ENCODE measurements around the gene NOL4L. TPM values are rescaled to one million over a fixed set of nuclear protein-coding genes. Genes with fewer than 3 reads are reported as not detected.

The NOL4L gene
- polyA plus RNA-seq, 2 of the 4 experiments (the other 2 are of a cell fraction), result 9.5 to 11.8 TPM

- ATAC-seq (no peak), DNase-seq (ENCODE audit: low read depth in 1 of 2, low spot score in 1 of 2) (no peak), FAIRE-seq (no peak)
- no peak overlapping the region for H3K4me2 ChIP-seq
- H3K27ac ChIP-seq, result no peak overlapping the region
- POLR2A ChIA-PET, result no interaction called here
- H3K9me3 ChIP-seq, result no peaks in the 10 kb centered on the region
- WGBS (ENCODE audit: missing lambda C conversion rate), result 92% methylated on average over 7 of the region's 7 CpGs
- H3K4me1 ChIP-seq, result 0 out of 3 replicates have a peak, but pooled peaks cover 3% of the 10 kb centered on the region
- TF ChIP-seq HMGXB4 (CRISPR knock-in tag; IDR thresholded peaks at IDR 0.05; ENCODE audit: borderline replicate concordance) (no peak), TFCP2L1 (CRISPR knock-in tag; IDR thresholded peaks at IDR 0.05) (no peak), E2F6 (IDR thresholded peaks at IDR 0.05; ENCODE audit: borderline replicate concordance, low read depth) (no peak), BHLHE40 (IDR thresholded peaks at IDR 0.05; ENCODE audit: low read depth, low read length) (no peak), CBX2 (IDR thresholded peaks at IDR 0.05; ENCODE audit: borderline replicate concordance, low read depth) (no peak), ZSCAN20 (CRISPR knock-in tag; IDR thresholded peaks at IDR 0.05) (no peak), NR3C1 (IDR thresholded peaks at IDR 0.05) (no peak), EHMT2 (IDR thresholded peaks at IDR 0.05; ENCODE audit: low read depth) (no peak), ATOH8 (CRISPR knock-in tag; IDR thresholded peaks at IDR 0.05; ENCODE audit: low read depth) (no peak), CEBPB (IDR thresholded peaks at IDR 0.05) (no peak), PHF8 (IDR thresholded peaks at IDR 0.05; ENCODE audit: borderline replicate concordance, low read depth) (no peak), HDAC2 (IDR thresholded peaks at IDR 0.05) (no peak), PBX3 (IDR thresholded peaks at IDR 0.05) (no peak), EHF (CRISPR knock-in tag; IDR thresholded peaks at IDR 0.05) (no peak), ESRRA (IDR thresholded peaks at IDR 0.05; ENCODE audit: borderline replicate concordance, low read length) (no peak), ZC3H11A (IDR thresholded peaks at IDR 0.05) (no peak), MAZ (IDR thresholded peaks at IDR 0.05; ENCODE audit: borderline replicate concordance, low read depth, low read length) (no peak), RAD21 (conservative IDR thresholded peaks at IDR 0.05 in 1 of 2, IDR thresholded peaks at IDR 0.05 in 1 of 2) (no peak)
- H3K4me3 ChIP-seq, result no peak overlapping the region
- CTCF ChIA-PET, result interaction anchor here (1.0 to 27.6 kb wide), 4 partner anchors 10 to 143 kb away, joined by 3 to 670 read pairs (median 17); no protein-coding TSS in a partner anchor
Observed at GRCh38 chr20:32532246-32532645, 52.9 kb downstream of the NOL4L start.

GRCh38 chr20:32528905-32529670, 56.0 kb downstream of the NOL4L start:
- ATAC-seq (no peak), FAIRE-seq (no peak), DNase-seq (ENCODE audit: low read depth in 1 of 2, low spot score in 1 of 2) (no peak)
- no peaks in the 10 kb centered on the region for H3K9me3 ChIP-seq
- no peak overlapping the region for H3K4me2 ChIP-seq
- no peak overlapping the region for H3K27ac ChIP-seq
- POLR2A ChIA-PET, result no interaction called here
- WGBS (ENCODE audit: missing lambda C conversion rate), result 80% methylated on average over 13 of the region's 13 CpGs
- no peak overlapping the region for H3K4me3 ChIP-seq
- H3K4me1 ChIP-seq, result no peaks in the 10 kb centered on the region
- TF ChIP-seq ZFP36 (IDR thresholded peaks at IDR 0.05; ENCODE audit: borderline replicate concordance, partially characterized antibody) (no peak), REST (IDR thresholded peaks at IDR 0.05) (no peak), CBX2 (IDR thresholded peaks at IDR 0.05; ENCODE audit: borderline replicate concordance, low read depth) (no peak)
- CTCF ChIA-PET, result interaction anchor here (3.9 to 27.6 kb wide), 2 partner anchors 7 to 122 kb away, joined by 31 to 670 read pairs; no protein-coding TSS in a partner anchor
